CD4-positive, alpha-beta T cell treated with Interleukin-17A for 1 hour (primary cell): ENCODE results near the gene TMEM135.
A peak's percentile ranks its signal among the peaks of the same experiment; 100 is the strongest.
"Not testable (repeated sequence)": the region's sequence is repeated elsewhere in the genome, so short reads cannot be mapped to it uniquely, and the experiment has no call there.

Experiments used
- DNase-seq: peaks from one replicate; pipeline ENCODE4 v3.0.0-alpha.2; 2020

The TMEM135 gene

GRCh38 chr11:87081358-87081757, 43.6 kb downstream of the TMEM135 start:
- DNase-seq = peak; percentile 43

DNA sequence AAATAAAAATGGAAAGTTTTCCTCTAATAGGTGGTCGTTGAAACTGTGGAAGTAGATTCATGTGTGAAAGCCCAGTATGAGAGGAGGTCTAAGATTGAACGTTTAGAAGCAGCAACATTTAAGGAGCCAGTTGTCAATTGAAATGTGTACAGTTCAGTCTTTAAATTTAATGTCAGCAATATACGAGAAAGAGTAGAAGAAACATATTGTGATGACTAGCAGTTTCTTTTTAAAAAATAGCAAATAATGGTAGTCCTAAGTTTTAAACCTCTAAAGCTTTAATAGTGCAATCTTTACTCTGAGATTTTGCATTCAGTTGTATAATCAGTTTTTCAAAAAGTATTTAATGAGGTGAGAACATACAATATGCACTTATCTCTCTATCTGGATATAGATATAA, 44.9 kb downstream of the TMEM135 start:
- DNase-seq = no peak

- DNase-seq = no peak
Measured at GRCh38 chr11:87083029-87083428, 45.3 kb downstream of the TMEM135 start.

GRCh38 chr11:87092159-87092558, 54.4 kb downstream of the TMEM135 start:
- DNase-seq = no peak

GRCh38 chr11:87092567-87092966, 54.8 kb downstream of the TMEM135 start:
- no peak for DNase-seq

GRCh38 chr11:87097582-87097981, 59.8 kb downstream of the TMEM135 start:
- DNase-seq = peak; percentile 59

GRCh38 chr11:87101956-87102580, 64.3 kb downstream of the TMEM135 start:
- DNase-seq = no peak

DNA sequence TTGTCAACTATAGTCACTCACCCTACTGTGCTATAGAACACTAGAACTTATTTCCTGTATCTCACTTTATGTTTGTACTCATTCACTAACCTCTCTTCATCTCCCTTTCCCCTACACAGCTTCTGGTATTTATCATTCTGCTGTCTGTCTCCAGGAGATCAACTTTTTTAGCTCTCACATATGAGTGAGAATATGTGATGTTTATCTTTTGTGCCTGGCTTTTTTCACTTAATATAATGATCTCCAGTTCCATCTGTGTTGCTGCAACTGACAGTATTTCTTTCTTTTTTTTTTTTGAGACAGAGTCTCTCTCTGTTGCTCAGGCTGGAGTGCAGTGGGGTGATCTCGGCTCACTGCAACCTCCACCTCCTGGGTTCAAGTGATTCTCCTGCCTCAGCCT, 68.1 kb downstream of the TMEM135 start:
- DNase-seq = not testable (repeated sequence)

GRCh38 chr11:87107379-87107778, 69.6 kb downstream of the TMEM135 start:
- not testable (repeated sequence) for DNase-seq

GRCh38 chr11:87110443-87111131, 72.9 kb downstream of the TMEM135 start:
- DNase-seq = no peak

DNA sequence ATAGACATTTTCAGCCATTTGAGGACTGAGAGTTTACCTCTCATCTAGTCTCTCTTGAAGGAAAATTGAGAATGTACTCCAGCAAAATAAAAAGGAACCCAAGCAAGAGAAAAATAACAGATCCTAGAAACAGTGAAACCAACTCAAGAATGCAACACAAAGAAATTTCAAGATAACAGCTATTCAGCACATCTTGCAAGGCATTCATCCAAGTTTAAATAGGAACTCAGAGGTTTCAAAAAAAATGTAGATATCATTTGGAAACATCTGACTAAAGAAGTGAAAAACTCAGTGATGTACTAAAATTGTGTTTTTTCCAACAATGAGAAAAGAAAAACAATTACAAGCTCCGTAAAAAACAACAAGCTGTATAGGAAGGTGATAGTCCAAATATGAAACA, 76.4 kb downstream of the TMEM135 start:
- DNase-seq = no peak

DNA sequence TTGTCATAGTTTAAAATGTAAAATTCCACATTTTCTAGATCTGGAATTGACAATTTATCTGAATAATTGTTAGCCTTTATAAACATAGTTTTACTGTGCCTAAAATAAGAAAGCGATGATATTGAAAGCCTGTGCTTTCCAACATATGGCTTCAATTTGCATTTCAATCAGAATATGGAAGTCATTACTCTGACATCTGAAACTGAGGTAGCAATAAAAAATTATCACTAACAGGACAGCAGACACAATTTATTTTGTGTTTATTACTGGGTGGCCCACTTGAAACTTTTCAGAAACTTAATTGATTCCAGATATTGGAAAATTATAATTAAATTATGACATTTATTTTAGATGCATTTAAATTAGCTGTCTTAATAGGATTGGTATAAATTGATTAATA, 78.5 kb downstream of the TMEM135 start:
- no peak for DNase-seq

GRCh38 chr11:87120937-87121336, 83.2 kb downstream of the TMEM135 start:
- DNase-seq = no peak

DNA sequence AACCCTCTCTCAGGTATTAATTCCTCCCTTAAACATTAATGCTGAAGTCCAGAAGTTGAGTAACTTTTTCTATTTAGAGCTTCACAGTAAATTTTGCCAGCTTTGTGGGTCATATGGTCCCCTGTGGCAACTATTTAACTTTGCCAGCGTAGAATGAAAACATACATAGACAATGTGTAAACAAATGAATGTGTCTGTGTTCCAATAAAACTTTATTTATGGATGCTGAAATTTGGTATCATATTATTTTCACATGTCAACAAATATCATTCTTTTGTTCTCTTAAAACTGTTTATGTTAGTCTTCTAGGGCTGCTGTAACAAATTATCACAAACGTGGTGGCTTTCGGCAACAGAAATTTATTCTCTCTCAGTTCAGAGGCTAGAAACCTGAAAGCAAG, 85.1 kb downstream of the TMEM135 start:
- DNase-seq = no peak

GRCh38 chr11:87125257-87125656, 87.5 kb downstream of the TMEM135 start:
- DNase-seq = no peak

- no peak for DNase-seq
Measured at GRCh38 chr11:87127101-87127500, 89.4 kb downstream of the TMEM135 start.

DNA sequence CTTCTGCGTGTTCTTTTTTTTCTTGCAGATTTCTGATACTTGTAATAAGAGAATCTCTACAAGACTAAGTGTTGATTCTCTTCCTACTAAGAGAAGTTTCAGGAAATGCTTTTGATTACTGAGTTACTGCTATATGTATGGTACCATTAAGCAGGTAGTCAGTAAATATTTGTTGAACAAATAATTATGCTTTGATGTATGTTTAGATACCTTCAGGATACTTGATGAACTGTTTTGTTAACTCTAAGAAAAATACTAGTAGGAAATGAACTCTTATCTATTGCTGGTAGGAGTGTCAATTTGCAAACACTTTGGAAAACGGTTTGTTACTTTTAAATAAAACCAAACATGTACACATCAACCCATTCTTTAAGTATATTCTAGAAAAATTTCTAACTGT, 90.6 kb downstream of the TMEM135 start:
- no peak for DNase-seq

- DNase-seq = no peak
Measured at GRCh38 chr11:87134524-87135106, 96.9 kb downstream of the TMEM135 start.

- DNase-seq = no peak
Measured at GRCh38 chr11:87136236-87136635, 98.5 kb downstream of the TMEM135 start.

- DNase-seq = no peak
Measured at GRCh38 chr11:87137711-87138110, 100.0 kb downstream of the TMEM135 start.

DNA sequence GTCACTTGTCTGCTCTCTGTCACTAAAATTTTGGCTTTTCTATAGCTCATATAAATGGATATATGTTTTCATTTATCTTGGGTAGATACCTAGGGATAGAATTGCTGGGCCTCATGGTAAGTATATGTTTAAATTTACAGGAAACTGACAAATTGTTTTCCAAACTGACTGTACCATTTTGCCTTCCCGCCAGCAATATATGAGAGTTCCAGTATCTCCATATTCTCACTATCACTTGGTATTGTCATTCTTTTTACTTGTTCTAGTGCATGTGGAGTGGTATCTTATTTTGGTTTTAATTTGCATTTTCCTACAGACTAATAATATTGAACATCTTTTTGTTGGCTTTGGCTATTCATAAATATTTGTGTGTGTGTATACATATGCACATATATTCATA, 101.7 kb downstream of the TMEM135 start:
- DNase-seq = no peak

- no peak for DNase-seq
Measured at GRCh38 chr11:87141322-87141721, 103.6 kb downstream of the TMEM135 start.

DNA sequence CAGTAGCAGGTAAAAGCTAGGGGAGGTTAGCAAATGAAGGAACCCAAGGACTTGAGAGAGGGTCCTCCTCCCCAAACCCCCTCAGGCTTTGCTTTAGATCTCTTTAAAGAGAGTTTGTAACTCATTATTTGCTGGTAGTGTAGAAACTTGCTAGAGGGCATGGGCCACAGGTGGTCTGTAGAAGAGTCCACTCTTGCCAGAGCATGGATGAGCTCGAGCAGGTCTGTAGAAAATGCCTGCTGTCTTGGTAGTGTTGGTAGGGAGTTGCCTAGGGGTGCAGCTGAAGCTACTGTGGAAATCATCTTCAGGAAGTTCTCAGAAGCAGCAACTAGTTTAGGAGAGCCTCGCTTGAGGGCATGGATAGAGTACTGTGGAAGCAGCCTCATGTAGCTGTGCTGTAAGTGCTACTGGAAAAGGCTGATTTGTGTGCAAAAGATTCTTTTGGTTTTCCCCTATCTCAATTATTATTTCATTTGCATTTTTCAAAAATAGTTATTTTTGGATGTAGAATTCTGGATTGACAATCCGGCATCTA, 104.3 kb downstream of the TMEM135 start:
- no peak for DNase-seq

DNA sequence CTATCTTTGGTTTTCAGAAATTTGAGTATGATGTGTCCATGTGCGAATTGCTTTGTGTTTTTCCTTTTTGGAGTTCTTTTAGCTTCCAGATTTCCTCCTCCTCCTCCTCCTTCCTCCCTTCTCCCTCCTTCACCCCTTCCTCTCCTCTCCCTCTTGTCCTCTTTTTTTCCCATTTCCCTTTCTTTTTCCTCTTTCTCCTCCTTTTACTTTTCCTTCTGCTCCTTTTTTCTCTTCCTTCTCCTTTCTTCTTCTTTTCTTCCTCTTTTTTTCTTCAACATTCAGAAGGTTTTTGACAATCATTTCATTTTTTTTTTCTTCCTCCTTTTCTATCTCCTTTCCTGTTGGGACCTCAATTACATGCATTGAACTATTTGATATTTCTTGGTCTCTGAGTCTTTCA, 104.9 kb downstream of the TMEM135 start:
- no peak for DNase-seq
